Right lobe of liver (tissue), 4 donors: ENCODE data around the gene AP4M1.

ENCODE experiments used
- POLR2A ChIP-seq: fragments of 450-650 bp; IDR thresholded peaks from one replicate; pipeline ENCODE4 v1.6.1; 2017; ENCODE audit warnings: antibody characterized with exemption, mild to moderate bottlenecking
- TF ChIP-seq, protein P1 (sequence below), 4 donors: fragments of 200-600 bp in 3 of 4; fragments of 450-650 bp in 1 of 4; IDR thresholded peaks; one replicate each; pipeline versions ENCODE4 v1.5.1 to v1.8.0; 2016 to 2022; ENCODE audit warnings: antibody characterized with exemption in 4 of 4, mild to moderate bottlenecking in 2 of 4
- donor health status: DM: no; HTN: no; CAD: no.
- donor health status: DM: no; HTN: no; CAD: no.
- donor health status: DM: no; HTN: yes; CAD: no.

DNA sequence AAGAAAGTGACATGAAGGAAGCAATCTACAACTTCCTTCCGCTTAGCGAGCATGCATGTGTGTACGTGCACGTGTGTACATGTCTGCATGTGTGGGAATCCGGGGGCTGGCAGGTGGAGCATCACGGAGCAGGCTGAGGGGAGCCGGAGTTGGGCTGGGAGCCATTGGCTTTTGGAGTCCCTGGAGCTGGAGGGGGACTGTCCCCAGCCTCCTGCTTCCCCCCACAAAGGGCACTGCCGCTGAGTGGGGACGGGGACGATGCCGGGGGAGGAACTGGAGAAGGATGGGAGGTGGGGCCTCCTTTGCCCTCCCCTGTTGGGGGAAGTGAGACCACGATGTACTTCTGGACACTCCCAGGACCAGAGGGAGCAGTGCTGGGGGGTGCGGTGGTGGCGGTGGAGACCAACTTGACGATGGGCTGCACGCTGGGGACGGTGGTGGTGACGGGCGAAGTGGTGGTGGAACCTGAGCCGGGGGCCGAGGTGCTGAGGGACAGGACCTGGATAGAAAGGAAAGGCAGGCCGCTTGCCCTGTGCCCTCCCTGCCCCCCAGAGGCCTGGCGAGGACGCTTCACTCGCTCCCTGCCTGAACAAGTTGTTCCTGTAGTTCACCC is 5.8 kb downstream of the AP4M1 start:
- TF ChIP-seq, protein P1, sequence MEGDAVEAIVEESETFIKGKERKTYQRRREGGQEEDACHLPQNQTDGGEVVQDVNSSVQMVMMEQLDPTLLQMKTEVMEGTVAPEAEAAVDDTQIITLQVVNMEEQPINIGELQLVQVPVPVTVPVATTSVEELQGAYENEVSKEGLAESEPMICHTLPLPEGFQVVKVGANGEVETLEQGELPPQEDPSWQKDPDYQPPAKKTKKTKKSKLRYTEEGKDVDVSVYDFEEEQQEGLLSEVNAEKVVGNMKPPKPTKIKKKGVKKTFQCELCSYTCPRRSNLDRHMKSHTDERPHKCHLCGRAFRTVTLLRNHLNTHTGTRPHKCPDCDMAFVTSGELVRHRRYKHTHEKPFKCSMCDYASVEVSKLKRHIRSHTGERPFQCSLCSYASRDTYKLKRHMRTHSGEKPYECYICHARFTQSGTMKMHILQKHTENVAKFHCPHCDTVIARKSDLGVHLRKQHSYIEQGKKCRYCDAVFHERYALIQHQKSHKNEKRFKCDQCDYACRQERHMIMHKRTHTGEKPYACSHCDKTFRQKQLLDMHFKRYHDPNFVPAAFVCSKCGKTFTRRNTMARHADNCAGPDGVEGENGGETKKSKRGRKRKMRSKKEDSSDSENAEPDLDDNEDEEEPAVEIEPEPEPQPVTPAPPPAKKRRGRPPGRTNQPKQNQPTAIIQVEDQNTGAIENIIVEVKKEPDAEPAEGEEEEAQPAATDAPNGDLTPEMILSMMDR (IDR thresholded peaks at IDR 0.05) = no peak
- no peak for TF ChIP-seq POLR2A
